ENCODE data around the gene IGLL1. TPM values are rescaled to one million over a fixed set of nuclear protein-coding genes. Genes with fewer than 3 reads are reported as not detected.

Gene IGLL1
- total RNA-seq, 1 donor = not detected

DNA sequence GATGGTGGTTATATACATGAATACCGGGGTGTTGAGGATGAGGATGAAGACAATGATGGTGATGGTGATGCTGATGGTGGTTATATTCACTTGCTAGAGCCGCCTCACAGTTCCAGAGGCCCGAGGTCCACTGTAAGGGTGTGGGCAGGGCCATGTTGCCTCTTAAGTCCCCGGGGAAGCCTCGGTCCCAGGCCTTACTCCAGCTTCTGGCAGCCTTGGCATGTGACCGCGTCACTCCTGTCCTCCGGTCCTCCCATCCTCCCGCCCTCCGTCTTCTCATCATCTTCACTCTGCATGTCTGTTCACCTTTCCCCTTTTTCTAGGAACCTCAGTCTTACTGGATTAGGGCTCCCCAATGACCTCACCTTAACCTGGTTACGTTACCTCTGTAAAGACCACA is 54.6 kb downstream of the IGLL1 start:
- no peaks in the 10 kb centered on the region for H3K79me2 ChIP-seq (ENCODE audit: insufficient read depth, low read length)

DNA sequence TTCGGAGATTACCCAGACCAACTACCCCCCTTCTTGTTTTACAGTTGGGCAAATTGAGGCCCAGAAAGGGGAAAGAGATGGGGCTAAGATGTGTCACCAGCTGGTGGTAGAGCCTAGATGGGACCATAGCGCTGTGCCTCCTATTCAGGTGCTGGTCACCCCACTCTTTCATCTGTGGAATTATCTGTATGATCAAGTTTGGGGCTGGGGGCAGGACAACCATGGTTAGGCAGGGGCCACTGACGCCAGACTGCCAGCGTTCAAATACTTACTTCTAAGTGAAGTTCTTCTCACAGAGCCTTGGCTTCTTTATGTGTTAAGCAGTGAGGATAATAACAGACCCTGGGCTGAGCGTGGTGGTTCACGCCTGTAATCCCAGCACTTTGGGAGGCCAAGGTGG is 55.9 kb downstream of the IGLL1 start:
- Histone ChIP-seq H3K27ac (ENCODE audit: low read depth, low read length) (no peak overlapping the region), H3K79me2 (ENCODE audit: insufficient read depth, low read length) (no peaks in the 10 kb centered on the region), H3K4me3 (ENCODE audit: insufficient read depth, low read length) (no peak overlapping the region), H3K4me2 (ENCODE audit: insufficient read depth, low read length) (no peak overlapping the region), H3K27me3 (ENCODE audit: insufficient read depth, low read length) (no peaks in the 10 kb centered on the region), H3K9me3 (ENCODE audit: low read depth, low read length) (no peaks in the 10 kb centered on the region), H3K36me3 (ENCODE audit: insufficient read depth, low read length) (no peaks in the 10 kb centered on the region), H2AFZ (ENCODE audit: low read length) (no peak overlapping the region), H4K20me1 (ENCODE audit: insufficient read depth, low read length) (no peaks in the 10 kb centered on the region), H3K4me1 (ENCODE audit: insufficient read depth, low read length) (peaks cover 13% of the 10 kb centered on the region)
- TF ChIP-seq, protein P1, sequence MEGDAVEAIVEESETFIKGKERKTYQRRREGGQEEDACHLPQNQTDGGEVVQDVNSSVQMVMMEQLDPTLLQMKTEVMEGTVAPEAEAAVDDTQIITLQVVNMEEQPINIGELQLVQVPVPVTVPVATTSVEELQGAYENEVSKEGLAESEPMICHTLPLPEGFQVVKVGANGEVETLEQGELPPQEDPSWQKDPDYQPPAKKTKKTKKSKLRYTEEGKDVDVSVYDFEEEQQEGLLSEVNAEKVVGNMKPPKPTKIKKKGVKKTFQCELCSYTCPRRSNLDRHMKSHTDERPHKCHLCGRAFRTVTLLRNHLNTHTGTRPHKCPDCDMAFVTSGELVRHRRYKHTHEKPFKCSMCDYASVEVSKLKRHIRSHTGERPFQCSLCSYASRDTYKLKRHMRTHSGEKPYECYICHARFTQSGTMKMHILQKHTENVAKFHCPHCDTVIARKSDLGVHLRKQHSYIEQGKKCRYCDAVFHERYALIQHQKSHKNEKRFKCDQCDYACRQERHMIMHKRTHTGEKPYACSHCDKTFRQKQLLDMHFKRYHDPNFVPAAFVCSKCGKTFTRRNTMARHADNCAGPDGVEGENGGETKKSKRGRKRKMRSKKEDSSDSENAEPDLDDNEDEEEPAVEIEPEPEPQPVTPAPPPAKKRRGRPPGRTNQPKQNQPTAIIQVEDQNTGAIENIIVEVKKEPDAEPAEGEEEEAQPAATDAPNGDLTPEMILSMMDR (IDR thresholded peaks at IDR 0.05; ENCODE audit: extremely low read depth, low read depth, low read length) = no peak
- no peak for DNase-seq (ENCODE audit: insufficient read length, low spot score, missing footprints)

More for the DNA sequence above, 54.6 kb downstream of the IGLL1 start:
- H3K4me2 ChIP-seq (ENCODE audit: insufficient read depth, low read length) = no peak overlapping the region
- no peaks in the 10 kb centered on the region for H4K20me1 ChIP-seq (ENCODE audit: insufficient read depth, low read length)
- no peaks in the 10 kb centered on the region for H3K36me3 ChIP-seq (ENCODE audit: insufficient read depth, low read length)
- TF ChIP-seq, protein P1 (IDR thresholded peaks at IDR 0.05; ENCODE audit: extremely low read depth, low read depth, low read length) = no peak
- H3K9me3 ChIP-seq (ENCODE audit: low read depth, low read length) = no peaks in the 10 kb centered on the region
- H3K27me3 ChIP-seq (ENCODE audit: insufficient read depth, low read length) = no peaks in the 10 kb centered on the region
- H3K27ac ChIP-seq (ENCODE audit: low read depth, low read length) = no peak overlapping the region
- peak; percentile 14 for DNase-seq (ENCODE audit: insufficient read length, low spot score, missing footprints)
- H3K4me3 ChIP-seq (ENCODE audit: insufficient read depth, low read length) = no peak overlapping the region
- H2AFZ ChIP-seq (ENCODE audit: low read length) = no peak overlapping the region
- H3K4me1 ChIP-seq (ENCODE audit: insufficient read depth, low read length) = peaks cover 13% of the 10 kb centered on the region

DNA sequence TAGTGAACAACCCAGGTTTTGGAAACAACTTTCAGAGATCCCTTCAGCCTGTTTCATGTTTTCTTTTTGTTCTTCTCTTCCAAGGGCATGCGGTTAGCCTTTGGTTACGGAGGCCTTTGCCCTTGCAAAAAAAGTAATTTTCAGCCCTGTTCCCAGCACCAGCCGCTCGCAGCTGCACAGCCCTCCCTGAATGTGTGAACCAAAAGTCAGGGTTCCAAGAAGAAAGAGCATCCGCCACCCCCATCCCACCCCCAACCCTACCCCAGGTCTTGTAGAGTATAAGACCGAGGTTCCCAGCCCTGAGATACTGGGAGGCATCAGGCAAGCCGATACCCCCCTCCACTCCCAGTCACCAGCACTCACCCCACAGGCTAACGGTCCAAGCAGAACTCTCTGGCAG is 56.4 kb downstream of the IGLL1 start:
- Histone ChIP-seq H3K4me2 (ENCODE audit: insufficient read depth, low read length) (no peak overlapping the region), H2AFZ (ENCODE audit: low read length) (no peak overlapping the region), H4K20me1 (ENCODE audit: insufficient read depth, low read length) (no peaks in the 10 kb centered on the region), H3K27ac (ENCODE audit: low read depth, low read length) (no peak overlapping the region), H3K9me3 (ENCODE audit: low read depth, low read length) (no peaks in the 10 kb centered on the region), H3K79me2 (ENCODE audit: insufficient read depth, low read length) (no peaks in the 10 kb centered on the region), H3K4me1 (ENCODE audit: insufficient read depth, low read length) (peaks cover 13% of the 10 kb centered on the region), H3K4me3 (ENCODE audit: insufficient read depth, low read length) (no peak overlapping the region), H3K27me3 (ENCODE audit: insufficient read depth, low read length) (no peaks in the 10 kb centered on the region), H3K36me3 (ENCODE audit: insufficient read depth, low read length) (no peaks in the 10 kb centered on the region)
- DNase-seq (ENCODE audit: insufficient read length, low spot score, missing footprints) = no peak
- TF ChIP-seq, protein P1 (IDR thresholded peaks at IDR 0.05; ENCODE audit: extremely low read depth, low read depth, low read length) = no peak

Small RNAs within 50 kb of the gene (small RNA-seq; reads per million reads assigned to genes)
- gene AP000346.3 = not detected

Other genes with a start within 250 kb of the IGLL1 start
- 0.29 and 0.36 TPM in 2 replicates for gene DRICH1, start 52.0 kb upstream of the IGLL1 start, total RNA-seq
- gene RGL4, start 110.7 kb upstream of the IGLL1 start, total RNA-seq = not detected in 2 replicates
- 6.5 and 7.4 TPM in 2 replicates for gene ZNF70, start 170.8 kb upstream of the IGLL1 start, total RNA-seq
- gene VPREB3, start 174.1 kb upstream of the IGLL1 start, total RNA-seq = not detected in 2 replicates
- 0.72 and 0.88 TPM in 2 replicates for gene C22orf15, start 182.7 kb upstream of the IGLL1 start, total RNA-seq
- 0.88 and 1.1 TPM in 2 replicates for gene CHCHD10, start 187.7 kb upstream of the IGLL1 start, total RNA-seq
- gene MMP11, start 192.6 kb upstream of the IGLL1 start, total RNA-seq = 23.5 and 41.3 TPM in 2 replicates
- 49.2 and 51.3 TPM in 2 replicates for gene SMARCB1, start 206.7 kb upstream of the IGLL1 start, total RNA-seq